HG03135 (cell line): Measurements from ENCODE around the gene RUSC1.
A peak's percentile ranks its signal among the peaks of the same experiment; 100 is the strongest.
"Not testable (repeated sequence)": the region's sequence is repeated elsewhere in the genome, so short reads cannot be mapped to it uniquely, and the experiment has no call there.

ENCODE experiments used
- ATAC-seq: cut with Tn5 transposase; IDR thresholded peaks from one replicate; pipeline ENCODE4 v1.9.1; 2021; ENCODE audit warnings: mild to moderate bottlenecking, moderate library complexity; ENCODE audit not compliant: unreplicated experiment

Gene RUSC1

GRCh38 chr1:155320661-155321617, at the start of gene RUSC1:
TSS of gene RUSC1 (plus strand) at chr1:155320894. CDS start at chr1:155321774, 880 bp downstream.
- peak; percentile 27 for ATAC-seq

GRCh38 chr1:155272466-155273342, 48.0 kb upstream of the RUSC1 start:
- ATAC-seq = peak; percentile 29

GRCh38 chr1:155273343-155274245, 47.1 kb upstream of the RUSC1 start, which contains the start of gene CLK2:
TSS of gene CLK2 (minus strand) at chr1:155273504. CDS start at chr1:155270977, 2,527 bp downstream.
- peak; percentile 79 for ATAC-seq

- ATAC-seq = peak; percentile 60
Measured at GRCh38 chr1:155277070-155277901, 43.4 kb upstream of the RUSC1 start, which contains the start of gene HCN3. TSS of gene HCN3 (plus strand) at chr1:155277463. CDS start at chr1:155277591, 128 bp downstream.

- no peak for ATAC-seq
Measured at GRCh38 chr1:155277902-155278688, 42.6 kb upstream of the RUSC1 start.

- ATAC-seq = no peak
Measured at GRCh38 chr1:155278689-155279160, 42.0 kb upstream of the RUSC1 start.

- ATAC-seq = no peak
Measured at GRCh38 chr1:155279268-155279667, 41.4 kb upstream of the RUSC1 start.

- ATAC-seq = no peak
Measured at GRCh38 chr1:155282488-155283091, 38.1 kb upstream of the RUSC1 start.

- ATAC-seq = no peak
Measured at GRCh38 chr1:155284476-155284875, 36.2 kb upstream of the RUSC1 start.

GRCh38 chr1:155285063-155285462, 35.6 kb upstream of the RUSC1 start:
- no peak for ATAC-seq

- ATAC-seq = no peak
Measured at GRCh38 chr1:155285631-155286044, 35.1 kb upstream of the RUSC1 start.

- no peak for ATAC-seq
Measured at GRCh38 chr1:155286544-155286943, 34.1 kb upstream of the RUSC1 start.

- ATAC-seq = no peak
Measured at GRCh38 chr1:155287987-155288543, 32.6 kb upstream of the RUSC1 start.

GRCh38 chr1:155291006-155291405, 29.7 kb upstream of the RUSC1 start:
- ATAC-seq = not testable (repeated sequence)

GRCh38 chr1:155293086-155293749, 27.5 kb upstream of the RUSC1 start:
- no peak for ATAC-seq

- no peak for ATAC-seq
Measured at GRCh38 chr1:155294520-155295182, 26.0 kb upstream of the RUSC1 start.
